Endothelial cell of umbilical vein (primary cell): ENCODE data around the gene UBAC1. TPM values are rescaled to one million over a fixed set of nuclear protein-coding genes. Genes with fewer than 3 reads are reported as not detected.

Experiments
- BruUV-seq: library from RNA; stranded (reverse); fragments of 400-500 nt; replicated peaks from 2 replicates; lab custom pipeline; 2021; lab: Mats Ljungman, UMichigan
- CTCF ChIA-PET: fragments of 300-600, 350-600 bp; sonication (Branson Sonifier 250); formaldehyde crosslinking; loops from one replicate; lab custom pipeline; 2021; ENCODE audit warnings: antibody characterized with exemption, inconsistent platforms; lab: Charles Lee
- POLR2A ChIA-PET: fragments of 300-600, 350-600 bp; sonication (Branson Sonifier 250); formaldehyde crosslinking; loops from one replicate; lab custom pipeline; 2021; ENCODE audit warnings: antibody characterized with exemption, inconsistent platforms; lab: Charles Lee
- DNase-seq: peaks from one replicate; pipeline ENCODE4 v3.0.0-alpha.2; 2011; ENCODE audit warnings: low read depth, low spot score
- FAIRE-seq: peaks from 2 replicates; lab custom pipeline; 2011; peaks lifted over from hg19 to GRCh38; lab: Jason Lieb, UNC
- H2AFZ ChIP-seq: 2 replicates; pipeline ENCODE4 v1.6.0; 2012; ENCODE audit warnings: low read depth, low read length, control low read depth, inconsistent platforms
- H3K27ac ChIP-seq: 2 replicates; pipeline ENCODE4 v1.5.1; 2011; ENCODE audit warnings: low read depth, mild to moderate bottlenecking, control low read depth, low read length, moderate library complexity; ENCODE audit not compliant: insufficient read depth
- H3K27me3 ChIP-seq, 2 experiments: 2 replicates each; pipeline versions ENCODE4 v1.6.0 to v1.6.1; 2011; ENCODE audit warnings: low read length in 2 of 2, mixed read lengths in 1 of 2; ENCODE audit not compliant: control insufficient read depth in 2 of 2, insufficient read depth in 2 of 2
- H3K36me3 ChIP-seq, 2 experiments: 2 replicates in 1 of 2; 3 replicates in 1 of 2; pipeline ENCODE4 v1.5.1; 2011; ENCODE audit warnings: low read length in 2 of 2, mild to moderate bottlenecking in 1 of 2, moderate library complexity in 1 of 2; ENCODE audit not compliant: control insufficient read depth in 2 of 2, insufficient read depth in 2 of 2; ENCODE audit errors: extremely low read depth in 1 of 2
- H3K4me1 ChIP-seq: 3 replicates; pipeline ENCODE4 v1.5.1; 2011; ENCODE audit warnings: mild to moderate bottlenecking, low read length; ENCODE audit not compliant: control insufficient read depth, insufficient read depth; ENCODE audit errors: extremely low read depth
- H3K4me2 ChIP-seq: 2 replicates; pipeline ENCODE4 v1.6.1; 2011; ENCODE audit warnings: low read length, control low read depth, mixed read lengths; ENCODE audit not compliant: insufficient read depth
- H3K4me3 ChIP-seq, 3 experiments: fragments of 200-600 bp in 1 of 3; sonication (generic), shearing (Covaris generic) in 1 of 3; replicated peaks in 1 of 3; 2 replicates each; pipeline ENCODE4 v1.5.1; 2011 to 2016; ENCODE audit warnings: control low read depth in 3 of 3, low read length in 3 of 3, mild to moderate bottlenecking in 2 of 3, inconsistent platforms in 1 of 3, low read depth in 1 of 3, moderate library complexity in 1 of 3; ENCODE audit not compliant: insufficient read depth in 1 of 3
- H3K79me2 ChIP-seq: 2 replicates; pipeline ENCODE4 v1.6.0; 2012; ENCODE audit warnings: low read length, inconsistent platforms; ENCODE audit not compliant: control insufficient read depth, insufficient read depth
- H3K9ac ChIP-seq: replicated peaks from 2 replicates; pipeline ENCODE3; 2011; ENCODE audit warnings: low read length, control low read depth; ENCODE audit not compliant: insufficient read depth; ENCODE audit errors: extremely low read depth
- H3K9me1 ChIP-seq: replicated peaks from 3 replicates; pipeline ENCODE4 v1.6.0; 2011; ENCODE audit warnings: mild to moderate bottlenecking, low read length; ENCODE audit not compliant: control insufficient read depth, insufficient read depth; ENCODE audit errors: extremely low read depth
- H3K9me3 ChIP-seq: replicated peaks from 2 replicates; pipeline ENCODE4 v1.5.1; 2012; ENCODE audit warnings: low read length, inconsistent platforms; ENCODE audit not compliant: control insufficient read depth, insufficient read depth
- H4K20me1 ChIP-seq: replicated peaks from 2 replicates; pipeline ENCODE3; 2011; ENCODE audit warnings: mild to moderate bottlenecking, low read length; ENCODE audit not compliant: control insufficient read depth, insufficient read depth; ENCODE audit errors: extremely low read depth
- CTCF ChIP-seq, 2 donors: IDR thresholded peaks; 1 replicate in 1 of 2; 2 replicates in 1 of 2; pipeline ENCODE4 v1.5.1; 2011; ENCODE audit warnings: low read length in 2 of 2, mild to moderate bottlenecking in 2 of 2, moderate library complexity in 2 of 2, control low read depth in 1 of 2, inconsistent platforms in 1 of 2, low read depth in 1 of 2; ENCODE audit not compliant: insufficient read depth in 1 of 2; ENCODE audit errors: extremely low read depth in 1 of 2
- EZH2 ChIP-seq: IDR thresholded peaks from 2 replicates; pipeline ENCODE4 v1.6.1; 2012; ENCODE audit warnings: borderline replicate concordance, low read depth, mild to moderate bottlenecking, moderate library complexity, low read length, inconsistent platforms; ENCODE audit not compliant: severe bottlenecking
- FOS ChIP-seq: IDR thresholded peaks from 2 replicates; pipeline ENCODE4 v1.6.1; 2011; ENCODE audit warnings: mild to moderate bottlenecking, low read length, moderate library complexity, borderline replicate concordance; ENCODE audit not compliant: insufficient read depth
- GATA2 ChIP-seq: IDR thresholded peaks from 2 replicates; pipeline ENCODE4 v1.7.0; 2011; ENCODE audit warnings: low read depth, mild to moderate bottlenecking, moderate library complexity, mixed read lengths, low read length; ENCODE audit not compliant: insufficient read length, insufficient read depth
- JUN ChIP-seq: IDR thresholded peaks from 2 replicates; pipeline ENCODE4 v1.6.1; 2011; ENCODE audit warnings: borderline replicate concordance, low read depth; ENCODE audit not compliant: insufficient read length, insufficient read depth
- MYC ChIP-seq: IDR thresholded peaks from one replicate; pipeline ENCODE4 v1.6.1; 2011; ENCODE audit warnings: mild to moderate bottlenecking, low read depth, low read length
- POLR2A ChIP-seq: IDR thresholded peaks from 2 replicates; pipeline ENCODE4 v1.6.1; 2012; ENCODE audit warnings: low read depth, mild to moderate bottlenecking, control low read depth, low read length
- dilution Hi-C: fragments of 300-500 bp; cut with MboI; formaldehyde crosslinking; loops from one replicate; pipeline ENCODE4 v1.15.0; 2019; ENCODE audit warnings: low sequenced_read_pairs; ENCODE audit not compliant: extremely low pct_ligation_motif_present
- intact Hi-C: fragments of 100-400 bp; cut with micrococcal nuclease; formaldehyde crosslinking; loops from one replicate; pipeline ENCODE4 v1.10.0; 2022
- polyA plus RNA-seq, 4 experiments: library from polyadenylated mRNA; depleted of rRNA in 3 of 4; stranded (reverse) in 3 of 4; unstranded in 1 of 4; fragments of >200 nt; gene quantifications; 2 replicates each; pipeline versions ENCODE4 v1.2.1 to v1.2.3, GENCODE V29; 2011 to 2012; ENCODE audit warnings: missing spikeins in 1 of 4
- total RNA-seq: library from RNA; stranded (reverse); gene quantifications from 2 replicates; pipeline ENCODE4 v1.2.3, GENCODE V29; 2021
- TF ChIP-seq, protein P1 (sequence below): IDR thresholded peaks from 2 replicates; pipeline ENCODE4 v1.6.1; 2011; ENCODE audit not compliant: insufficient read depth, insufficient read length

Gene UBAC1
- total and polyA plus RNA-seq, 2 donors (not counting 3 experiments of a cell fraction or from before 2014, with no cell fraction given): 39.5 to 56.7 TPM

- intact Hi-C loops: no loop called here
These were observed 77.6 kb downstream of the UBAC1 start for GRCh38 chr9:135883410-135884089.

More at GRCh38 chr9:135883410-135884089, 77.6 kb downstream of the UBAC1 start:
- no peaks in the 10 kb centered on the region for H3K9me1 ChIP-seq
- H2AFZ ChIP-seq: no peak overlapping the region
- H3K36me3 ChIP-seq: peaks cover 0 to 7% of the 10 kb centered on the region in 2 experiments
- no peak overlapping the region for H3K4me2 ChIP-seq
- no peaks in the 10 kb centered on the region for H3K9me3 ChIP-seq
- ChIA-PET POLR2A (no interaction called here), CTCF (no interaction called here)
- no TSS peak for BruUV-seq
- H3K79me2 ChIP-seq: peaks cover 92% of the 10 kb centered on the region
- DNase-seq (no peak), FAIRE-seq (no peak)
- peaks cover 8% of the 10 kb centered on the region for H3K4me1 ChIP-seq
- no peaks in the 10 kb centered on the region for H3K27me3 ChIP-seq
- no peak for TF ChIP-seq MYC
- no peak for TF ChIP-seq JUN
- TF ChIP-seq GATA2: no peak
- TF ChIP-seq POLR2A: no peak
- no peak for TF ChIP-seq EZH2
- no peak for TF ChIP-seq FOS
- TF ChIP-seq, protein P1, sequence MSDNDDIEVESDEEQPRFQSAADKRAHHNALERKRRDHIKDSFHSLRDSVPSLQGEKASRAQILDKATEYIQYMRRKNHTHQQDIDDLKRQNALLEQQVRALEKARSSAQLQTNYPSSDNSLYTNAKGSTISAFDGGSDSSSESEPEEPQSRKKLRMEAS: no peak
- no peak for TF ChIP-seq CTCF (IDR thresholded peaks at IDR 0.05; ENCODE audit: extremely low read depth in 1 of 2, insufficient read depth in 1 of 2, low read depth in 1 of 2, low read length in 2 of 2)
- no peak overlapping the region for H3K27ac ChIP-seq
- H3K9ac ChIP-seq: no peak overlapping the region
- dilution Hi-C loops: no loop called here
- H3K4me3 ChIP-seq: no peak overlapping the region
- H4K20me1 ChIP-seq: peaks cover 2% of the 10 kb centered on the region

Other genes with a start within 250 kb of the UBAC1 start
- 25.5 and 30.6 TPM in 2 replicates for gene CAMSAP1, start 53.8 kb downstream of the UBAC1 start, total RNA-seq
- gene CAMSAP1, start 53.8 kb downstream of the UBAC1 start, polyA plus RNA-seq: 8.1 and 8.2 TPM in 2 replicates
- 25.1 and 27.1 TPM in 2 replicates for gene NACC2, start 133.9 kb upstream of the UBAC1 start, total RNA-seq
- 15.7 and 15.8 TPM in 2 replicates for gene NACC2, start 133.9 kb upstream of the UBAC1 start, polyA plus RNA-seq
- 47.4 and 49.9 TPM in 2 replicates for gene TMEM250, start 157.5 kb upstream of the UBAC1 start, total RNA-seq
- 24.9 and 29.7 TPM in 2 replicates for gene TMEM250, start 157.5 kb upstream of the UBAC1 start, polyA plus RNA-seq
- gene LHX3, start 243.8 kb upstream of the UBAC1 start, total RNA-seq: not detected in 2 replicates
- not detected in 2 replicates for gene LHX3, start 243.8 kb upstream of the UBAC1 start, polyA plus RNA-seq